NT2/D1 (cell line): ENCODE data around the gene OTULIN.

Experiments
- SUZ12 ChIP-seq: IDR thresholded peaks from 2 replicates; pipeline ENCODE4 v1.6.1; 2011; ENCODE audit not compliant: insufficient read length, insufficient read depth; ENCODE audit errors: extremely low read depth
- YY1 ChIP-seq: IDR thresholded peaks from 2 replicates; pipeline ENCODE4 v1.6.1; 2011; ENCODE audit not compliant: insufficient read length, insufficient read depth
- ZNF274 ChIP-seq: IDR thresholded peaks from 2 replicates; pipeline ENCODE4 v1.6.1; 2011; ENCODE audit warnings: mild to moderate bottlenecking, low read depth, low read length

DNA sequence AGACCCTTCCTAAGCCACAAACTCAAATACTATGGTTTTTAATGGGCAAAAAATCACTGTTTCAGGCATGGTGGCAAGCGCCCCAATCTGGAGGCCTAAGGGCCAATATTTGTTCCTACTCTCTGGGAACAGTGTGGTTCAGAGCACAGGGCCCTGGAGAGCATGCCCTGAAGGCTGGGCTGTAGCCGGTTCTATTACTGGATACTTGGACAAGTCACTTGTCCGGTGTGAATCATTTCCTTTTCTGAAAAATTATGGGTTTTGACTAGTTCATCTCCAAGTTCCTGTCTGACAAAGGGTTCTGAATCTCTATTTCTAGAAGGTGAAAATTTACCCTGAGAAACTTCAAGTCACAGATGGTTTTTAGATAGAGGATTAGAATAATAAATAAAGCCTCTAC, 75.0 kb downstream of the OTULIN start:
- TF ChIP-seq ZNF274 (no peak), YY1 (no peak), SUZ12 (no peak)
